Epithelial cell of prostate (primary cell): ENCODE data around the gene CIART.

Source experiments
- DNase-seq: peaks from one replicate; pipeline ENCODE4 v3.0.0-alpha.2; 2011; ENCODE audit warnings: low read depth, low spot score
- H3K27ac ChIP-seq: fragments of 450-650 bp; 2 replicates; pipeline ENCODE4 v1.5.1; 2017; ENCODE audit warnings: mild to moderate bottlenecking

The CIART gene

GRCh38 chr1:150259758-150260669 is 22.3 kb upstream of the CIART start:
- peak overlapping the region; percentile 24 for H3K27ac ChIP-seq
- DNase-seq, result no peak

GRCh38 chr1:150261367-150261766 is 21.0 kb upstream of the CIART start:
- no peak overlapping the region for H3K27ac ChIP-seq
- DNase-seq, result no peak

GRCh38 chr1:150262388-150263320 is 19.7 kb upstream of the CIART start:
- no peak for DNase-seq
- peak overlapping the region; percentile 84 for H3K27ac ChIP-seq

- H3K27ac ChIP-seq, result peak overlapping the region; percentile 84
- DNase-seq, result no peak
These were observed 18.8 kb upstream of the CIART start for GRCh38 chr1:150263549-150263948.

GRCh38 chr1:150267896-150268295 is 14.5 kb upstream of the CIART start:
- DNase-seq, result no peak
- H3K27ac ChIP-seq, result peak overlapping the region; percentile 83

GRCh38 chr1:150268340-150268704 is 14.0 kb upstream of the CIART start:
- no peak for DNase-seq

GRCh38 chr1:150268705-150269403 is 13.5 kb upstream of the CIART start, which contains the start of gene APH1A:
APH1A (minus strand) TSS chr1:150269016; CDS start chr1:150268810, 206 bp downstream.
- DNase-seq, result peak; percentile 76

More at GRCh38 chr1:150268340-150268704, 14.0 kb upstream of the CIART start:
- H3K27ac ChIP-seq, result peak overlapping the region; percentile 83

GRCh38 chr1:150269451-150269850 is 12.9 kb upstream of the CIART start:
- peak overlapping the region; percentile 83 for H3K27ac ChIP-seq
- no peak for DNase-seq

More at GRCh38 chr1:150268705-150269403, 13.5 kb upstream of the CIART start, which contains the start of gene APH1A:
- H3K27ac ChIP-seq, result peak within 1 kb of the TSS; percentile 83

- DNase-seq, result no peak
- H3K27ac ChIP-seq, result peak overlapping the region; percentile 37
These were observed 10.9 kb upstream of the CIART start for GRCh38 chr1:150271291-150271959.

GRCh38 chr1:150273311-150273710 is 9.0 kb upstream of the CIART start:
- no peak overlapping the region for H3K27ac ChIP-seq
- DNase-seq, result no peak

- no peak overlapping the region for H3K27ac ChIP-seq
- no peak for DNase-seq
These were observed 2.1 kb upstream of the CIART start for GRCh38 chr1:150280138-150280707.

- DNase-seq, result no peak
- H3K27ac ChIP-seq, result peak overlapping the region; percentile 88
These were observed 1.1 kb upstream of the CIART start for GRCh38 chr1:150281221-150281757.

- no peak for DNase-seq
- peak overlapping the region; percentile 88 for H3K27ac ChIP-seq
These were observed 204 bp downstream of the CIART start for GRCh38 chr1:150282558-150282958.

GRCh38 chr1:150283260-150283659 is 906 bp downstream of the CIART start:
- no peak overlapping the region for H3K27ac ChIP-seq

GRCh38 chr1:150288382-150288781 is 6.0 kb downstream of the CIART start:
- H3K27ac ChIP-seq, result no peak overlapping the region
- no peak for DNase-seq

More at GRCh38 chr1:150283260-150283659, 906 bp downstream of the CIART start:
- no peak for DNase-seq

- DNase-seq, result no peak
- H3K27ac ChIP-seq, result no peak overlapping the region
These were observed 6.5 kb downstream of the CIART start for GRCh38 chr1:150288822-150289221.

GRCh38 chr1:150293433-150294253 is 11.3 kb downstream of the CIART start, which contains the start of gene MRPS21:
MRPS21 (plus strand) TSS chr1:150293861; CDS start chr1:150294367, 506 bp downstream.
- peak within 1 kb of the TSS; percentile 47 for H3K27ac ChIP-seq
- no peak for DNase-seq

GRCh38 chr1:150295476-150295875 is 13.1 kb downstream of the CIART start:
- no peak overlapping the region for H3K27ac ChIP-seq
- DNase-seq, result no peak
